H1 (cell line): ENCODE results near the gene QSOX1. TPM values are rescaled to one million over a fixed set of nuclear protein-coding genes. Genes with fewer than 3 reads are reported as not detected.

ENCODE experiments used
- CTCF ChIA-PET: fragments of 300-600 bp; sonication (Branson Sonifier 250); formaldehyde crosslinking; loops from one replicate; lab custom pipeline; 2021; ENCODE audit not compliant: partially characterized antibody; lab: Charles Lee
- POLR2A ChIA-PET: fragments of 300-600 bp; sonication (Branson Sonifier 250); formaldehyde crosslinking; loops from one replicate; lab custom pipeline; 2021; ENCODE audit warnings: inconsistent platforms; ENCODE audit not compliant: partially characterized antibody; lab: Charles Lee
- DNase-seq, 2 experiments: peaks; one replicate each; pipeline versions ENCODE4 v3.0.0 to v3.0.0-alpha.2; 2010 to 2022; ENCODE audit warnings: low spot score in 2 of 2, low read depth in 1 of 2, mixed read lengths in 1 of 2
- FAIRE-seq: peaks from 2 replicates; lab custom pipeline; 2011; peaks lifted over from hg19 to GRCh38; lab: Jason Lieb, UNC
- H2AFZ ChIP-seq: 2 replicates; pipeline ENCODE4 v1.8.1; 2012; ENCODE audit warnings: low read length, inconsistent platforms
- H2AK5ac ChIP-seq: 2 replicates; pipeline ENCODE4 v1.6.1; 2013; ENCODE audit warnings: low read depth, low read length
- H2BK120ac ChIP-seq: replicated peaks from 2 replicates; pipeline ENCODE3; 2013; ENCODE audit warnings: low read depth, low read length, inconsistent platforms
- H2BK12ac ChIP-seq: 2 replicates; pipeline ENCODE4 v1.6.1; 2013; ENCODE audit warnings: low read depth, low read length
- H2BK15ac ChIP-seq: 2 replicates; pipeline ENCODE4 v1.6.1; 2013; ENCODE audit warnings: low read length
- H2BK20ac ChIP-seq: 2 replicates; pipeline ENCODE4 v1.6.1; 2013; ENCODE audit warnings: low read length
- H2BK5ac ChIP-seq: 2 replicates; pipeline ENCODE4 v1.6.1; 2013; ENCODE audit warnings: low read depth, low read length
- H3K14ac ChIP-seq: 2 replicates; pipeline ENCODE4 v1.6.1; 2013; ENCODE audit warnings: inconsistent platforms; ENCODE audit not compliant: insufficient read length
- H3K18ac ChIP-seq: 2 replicates; pipeline ENCODE4 v1.6.1; 2013; ENCODE audit warnings: low read length; ENCODE audit errors: extremely low read depth
- H3K23ac ChIP-seq: 2 replicates; pipeline ENCODE4 v1.6.1; 2013; ENCODE audit warnings: inconsistent platforms; ENCODE audit not compliant: insufficient read length
- H3K23me2 ChIP-seq: 2 replicates; pipeline ENCODE4 v1.6.1; 2013; ENCODE audit warnings: low read depth, low read length
- H3K27ac ChIP-seq: 2 replicates; pipeline ENCODE4 v1.6.1; 2011; ENCODE audit warnings: low read depth, low read length, inconsistent platforms
- H3K27me3 ChIP-seq, 4 experiments: replicated peaks in 1 of 4; 1 replicate in 1 of 4; 2 replicates in 3 of 4; pipeline versions ENCODE4 v1.6.1 to v1.8.1; 2011 to 2013; ENCODE audit warnings: low read length in 3 of 4, mild to moderate bottlenecking in 3 of 4, inconsistent platforms in 2 of 4, mixed read lengths in 2 of 4, moderate library complexity in 1 of 4; ENCODE audit not compliant: control insufficient read depth in 3 of 4, insufficient read depth in 3 of 4; ENCODE audit errors: extremely low read depth in 1 of 4
- H3K36me3 ChIP-seq, 4 experiments: 2 replicates each; pipeline versions ENCODE4 v1.6.1 to v1.8.1; 2011 to 2013; ENCODE audit warnings: mild to moderate bottlenecking in 4 of 4, low read length in 3 of 4, moderate library complexity in 2 of 4, control low read depth in 1 of 4, inconsistent platforms in 1 of 4; ENCODE audit not compliant: insufficient read depth in 4 of 4, control insufficient read depth in 2 of 4
- H3K4ac ChIP-seq: replicated peaks from 2 replicates; pipeline ENCODE3; 2013; ENCODE audit warnings: low read length, low read depth, mixed read lengths, inconsistent platforms; ENCODE audit not compliant: insufficient read length
- H3K4me1 ChIP-seq, 4 experiments: replicated peaks in 1 of 4; 1 replicate in 1 of 4; 2 replicates in 3 of 4; pipeline versions ENCODE4 v1.6.1 to v1.8.1; 2011 to 2013; ENCODE audit warnings: low read length in 3 of 4, inconsistent platforms in 2 of 4, mixed read lengths in 1 of 4; ENCODE audit not compliant: insufficient read depth in 4 of 4, control insufficient read depth in 3 of 4
- H3K4me2 ChIP-seq, 2 experiments: 2 replicates each; pipeline versions ENCODE4 v1.6.1 to v1.8.1; 2011 to 2013; ENCODE audit warnings: low read depth in 2 of 2, low read length in 2 of 2, control low read depth in 1 of 2, inconsistent platforms in 1 of 2, mild to moderate bottlenecking in 1 of 2; ENCODE audit not compliant: insufficient read depth in 1 of 2
- H3K4me3 ChIP-seq, 4 experiments: fragments of 200-600, 300-600 bp in 1 of 4; sonication (generic), shearing (Covaris generic), sonication (Bioruptor Twin) in 1 of 4; 2 replicates each; pipeline versions ENCODE4 v1.5.1 to v1.8.1; 2011 to 2016; ENCODE audit warnings: low read length in 4 of 4, low read depth in 3 of 4, control low read depth in 2 of 4, inconsistent platforms in 2 of 4, mild to moderate bottlenecking in 2 of 4, mixed read lengths in 1 of 4, moderate library complexity in 1 of 4; ENCODE audit not compliant: insufficient read depth in 2 of 4; ENCODE audit errors: extremely low read depth in 1 of 4
- H3K56ac ChIP-seq: replicated peaks from 2 replicates; pipeline ENCODE3; 2013; ENCODE audit warnings: low read depth, mild to moderate bottlenecking, mixed read lengths, low read length, inconsistent platforms; ENCODE audit not compliant: insufficient read length
- H3K79me1 ChIP-seq: 2 replicates; pipeline ENCODE4 v1.6.1; 2013; ENCODE audit warnings: low read depth, low read length, control low read depth
- H3K79me2 ChIP-seq, 2 experiments: 2 replicates each; pipeline versions ENCODE4 v1.6.1 to v1.8.1; 2012 to 2013; ENCODE audit warnings: low read length in 2 of 2, mild to moderate bottlenecking in 2 of 2, inconsistent platforms in 1 of 2; ENCODE audit not compliant: insufficient read depth in 2 of 2, control insufficient read depth in 1 of 2
- H3K9ac ChIP-seq, 4 experiments: replicated peaks in 1 of 4; 1 replicate in 1 of 4; 2 replicates in 3 of 4; pipeline versions ENCODE4 v1.6.1 to v1.8.1; 2011 to 2013; ENCODE audit warnings: low read depth in 3 of 4, low read length in 3 of 4, control low read depth in 2 of 4, mild to moderate bottlenecking in 2 of 4, moderate library complexity in 2 of 4, inconsistent platforms in 1 of 4; ENCODE audit errors: extremely low read depth in 1 of 4
- H3K9me3 ChIP-seq, 2 experiments: 2 replicates each; pipeline versions ENCODE4 v1.6.1 to v1.8.1; 2012 to 2013; ENCODE audit warnings: mild to moderate bottlenecking in 2 of 2, moderate library complexity in 2 of 2, control low read depth in 1 of 2, inconsistent platforms in 1 of 2, low read depth in 1 of 2, low read length in 1 of 2, mixed read lengths in 1 of 2; ENCODE audit not compliant: insufficient read depth in 2 of 2
- H4K20me1 ChIP-seq, 2 experiments: replicated peaks in 1 of 2; 2 replicates each; pipeline versions ENCODE3 to v1.8.1; 2011 to 2013; ENCODE audit warnings: inconsistent platforms in 2 of 2, low read length in 2 of 2, mild to moderate bottlenecking in 1 of 2; ENCODE audit not compliant: insufficient read depth in 2 of 2, control insufficient read depth in 1 of 2
- H4K5ac ChIP-seq: 2 replicates; pipeline ENCODE4 v1.6.1; 2013; ENCODE audit warnings: low read length, low read depth, mixed read lengths, inconsistent platforms; ENCODE audit not compliant: insufficient read length
- H4K8ac ChIP-seq: 2 replicates; pipeline ENCODE4 v1.8.0; 2013; ENCODE audit warnings: mild to moderate bottlenecking, moderate library complexity, low read length, inconsistent platforms; ENCODE audit not compliant: insufficient read depth; ENCODE audit errors: extremely low read depth
- H4K91ac ChIP-seq: replicated peaks from 2 replicates; pipeline ENCODE3; 2013; ENCODE audit warnings: low read length, mixed read lengths, inconsistent platforms; ENCODE audit not compliant: insufficient read length
- BRCA1 ChIP-seq: IDR thresholded peaks from 2 replicates; pipeline ENCODE4 v1.6.1; 2012; ENCODE audit warnings: low read depth, low read length, improper control_type of control experiment
- HDAC6 ChIP-seq: IDR thresholded peaks from one replicate; pipeline ENCODE4 v1.7.1; 2012; ENCODE audit warnings: low read depth, mild to moderate bottlenecking, inconsistent platforms, low read length, moderate library complexity
- KDM4A ChIP-seq: IDR thresholded peaks from one replicate; pipeline ENCODE4 v1.7.1; 2012; ENCODE audit warnings: low read depth, mild to moderate bottlenecking, moderate library complexity, low read length, inconsistent platforms; ENCODE audit not compliant: severe bottlenecking
- MAFK ChIP-seq: IDR thresholded peaks from 2 replicates; pipeline ENCODE4 v1.6.1; 2012; ENCODE audit warnings: low read depth, mild to moderate bottlenecking, improper control_type of control experiment, low read length
- SAP30 ChIP-seq: fragments of 300-600 bp; sonication (generic); IDR thresholded peaks from 2 replicates; pipeline ENCODE4 v1.7.1; 2012; ENCODE audit warnings: low read length, moderate library complexity, mild to moderate bottlenecking, inconsistent platforms; ENCODE audit not compliant: insufficient read depth, insufficient replicate concordance
- SIX5 ChIP-seq: IDR thresholded peaks from 2 replicates; pipeline ENCODE4 v1.6.1; 2011; ENCODE audit warnings: mild to moderate bottlenecking, low read depth, low read length
- TAF7 ChIP-seq: optimal IDR thresholded peaks from 2 replicates; pipeline ENCODE3; 2011; ENCODE audit warnings: low read depth, mild to moderate bottlenecking, inconsistent platforms, low read length, moderate library complexity, borderline replicate concordance
- WGBS, 2 experiments: shearing (Covaris generic) in 1 of 2; methylation state at CpG; one replicate each; pipeline versions ENCODE4 v1.1.6 to v1.1.7; 2013 to 2015; ENCODE audit warnings: low lambda C conversion rate in 2 of 2, mixed read lengths in 2 of 2, inconsistent platforms in 1 of 2, low coverage in 1 of 2, missing lambda C conversion rate in 1 of 2; ENCODE audit not compliant: insufficient replicate concordance in 2 of 2, insufficient coverage in 1 of 2, insufficient read length in 1 of 2; ENCODE audit errors: extremely low coverage in 1 of 2, missing lambda C conversion rate in 1 of 2; 5-methylcytosine and 5-hydroxymethylcytosine counted together
- polyA plus RNA-seq, 7 experiments: library from polyadenylated mRNA; depleted of rRNA in 3 of 7; stranded (reverse) in 5 of 7; unstranded in 2 of 7; fragments of >200 nt in 5 of 7; fragments of 200-250 nt in 2 of 7; gene quantifications; 1 replicate in 5 of 7; 2 replicates in 1 of 7; 4 replicates in 1 of 7; pipeline versions ENCODE4 v1.2.1 to v1.2.3, GENCODE V29; 2011 to 2013; ENCODE audit warnings: missing spikeins in 2 of 7, mixed read lengths in 2 of 7
- total RNA-seq: library from RNA; stranded (reverse); fragmentation: NEBNext Ultra II Directional; extraction: Animal tissue kit (Norgen Biotek cat#: 25700); gene quantifications from 2 replicates; pipeline ENCODE4 v1.2.1, GENCODE V29; 2021
- TF ChIP-seq, protein P1 (sequence below), 3 experiments: IDR thresholded peaks; 1 replicate in 2 of 3; 2 replicates in 1 of 3; pipeline versions ENCODE4 v1.5.1 to v1.6.1; 2011; ENCODE audit warnings: low read length in 3 of 3, mild to moderate bottlenecking in 3 of 3, inconsistent platforms in 2 of 3, low read depth in 1 of 3, moderate library complexity in 1 of 3; ENCODE audit not compliant: insufficient read depth in 1 of 3; ENCODE audit errors: control extremely low read depth in 1 of 3

QSOX1 gene
- total and polyA plus RNA-seq, 2 of the 8 experiments (the other 6 are each of a cell fraction or from before 2014, with no cell fraction given): 97.7 to 123 TPM

DNA sequence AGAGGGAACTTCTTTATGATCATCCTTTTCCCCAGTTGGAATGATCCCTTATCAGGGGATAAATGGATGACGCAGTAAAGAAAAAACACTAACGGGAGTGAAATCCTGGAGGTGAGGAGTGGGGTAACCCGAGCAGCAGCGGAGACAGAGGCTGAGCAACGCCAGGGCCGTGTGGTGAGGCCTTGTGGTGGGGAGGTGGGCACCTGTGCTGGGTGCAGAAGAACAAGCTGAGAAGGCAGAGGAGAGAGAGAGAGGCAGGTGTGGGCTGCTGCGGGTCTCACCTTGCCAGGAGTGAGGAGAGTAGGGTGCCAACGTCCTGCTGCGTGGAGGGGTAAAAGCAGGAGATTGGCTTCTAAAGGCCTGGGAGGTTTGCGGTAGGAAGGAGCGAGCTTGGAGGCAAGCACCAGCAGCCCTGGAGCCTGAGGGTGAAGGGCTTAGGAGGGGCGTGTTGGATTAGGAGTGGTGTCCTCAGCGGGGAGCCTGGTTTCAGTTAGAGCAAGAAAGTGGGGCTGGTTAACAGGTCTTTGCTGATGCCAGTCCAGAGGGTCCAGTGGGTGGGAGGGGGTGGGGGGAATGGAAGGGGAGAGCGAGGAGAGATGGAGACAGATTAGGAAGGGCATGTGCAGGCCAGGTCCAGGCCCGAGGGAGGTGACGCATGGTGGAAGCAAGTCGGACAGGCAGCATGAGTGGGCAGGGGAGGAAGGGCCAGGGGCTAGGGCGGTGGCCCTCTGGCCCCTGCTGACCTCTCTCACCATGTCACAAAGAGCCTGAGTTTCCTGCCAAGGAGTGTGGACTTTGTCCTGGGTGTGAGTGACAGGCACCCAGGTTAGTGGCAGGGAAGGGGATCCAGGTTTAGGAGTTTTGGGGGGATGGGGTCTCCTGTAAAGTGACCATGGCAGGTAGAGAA, 38.7 kb downstream of the QSOX1 start:
- Histone ChIP-seq H4K8ac (no peak overlapping the region), H3K79me2 (no peaks in the 10 kb centered on the region), H2BK12ac (no peak overlapping the region), H3K79me1 (no peaks in the 10 kb centered on the region; the same call in 1 of the 2 replicates), H4K20me1 (peaks cover 4 to 9% of the 10 kb centered on the region in 2 experiments), H3K4me3 (no peak overlapping the region), H2BK120ac (no peak overlapping the region), H3K27me3 (no peaks in the 10 kb centered on the region), H3K9ac (no peak overlapping the region), H3K4me2 (no peak overlapping the region), H3K18ac (no peak overlapping the region), H2BK20ac (no peak overlapping the region), H2AK5ac (no peak overlapping the region), H3K23ac (no peak overlapping the region), H2BK15ac (no peak overlapping the region), H3K4ac (no peak overlapping the region), H4K5ac (no peak overlapping the region), H2AFZ (no peak overlapping the region), H3K9me3 (no peaks in the 10 kb centered on the region), H3K23me2 (no peaks in the 10 kb centered on the region), H4K91ac (no peak overlapping the region), H3K36me3 (peaks cover 9 to 20% (median 14%) of the 10 kb centered on the region in 4 experiments; a peak in 6 of 8 replicates), H3K56ac (no peak overlapping the region), H3K4me1 (peaks cover 0 to 1% (median 0%) of the 10 kb centered on the region in 4 experiments; a peak in 1 of 7 replicates), H2BK5ac (no peak overlapping the region; the same call in 1 of the 2 replicates), H3K14ac (no peak overlapping the region), H3K27ac (no peak overlapping the region; the same call in 1 of the 2 replicates)
- CTCF ChIA-PET: interaction anchor here (0.5 to 2.0 kb wide), 9 partner anchors 8 to 1461 kb away, joined by 3 to 19 read pairs (median 3); no protein-coding TSS in a partner anchor
- WGBS, 2 experiments: 92% methylated on average over 18 of the region's 18 CpGs; no CpG with 5 or more reads in 1 of the 2 experiments
- no peak for FAIRE-seq
- POLR2A ChIA-PET: interaction anchor here (1.2 kb wide), 1 partner anchor 8 kb away, joined by 4 read pairs; no protein-coding TSS in a partner anchor
- DNase-seq: no peak
- TF ChIP-seq MAFK (no peak), TAF7 (no peak), SAP30 (no peak), BRCA1 (no peak), HDAC6 (no peak), KDM4A (no peak), SIX5 (no peak)
- TF ChIP-seq, protein P1, sequence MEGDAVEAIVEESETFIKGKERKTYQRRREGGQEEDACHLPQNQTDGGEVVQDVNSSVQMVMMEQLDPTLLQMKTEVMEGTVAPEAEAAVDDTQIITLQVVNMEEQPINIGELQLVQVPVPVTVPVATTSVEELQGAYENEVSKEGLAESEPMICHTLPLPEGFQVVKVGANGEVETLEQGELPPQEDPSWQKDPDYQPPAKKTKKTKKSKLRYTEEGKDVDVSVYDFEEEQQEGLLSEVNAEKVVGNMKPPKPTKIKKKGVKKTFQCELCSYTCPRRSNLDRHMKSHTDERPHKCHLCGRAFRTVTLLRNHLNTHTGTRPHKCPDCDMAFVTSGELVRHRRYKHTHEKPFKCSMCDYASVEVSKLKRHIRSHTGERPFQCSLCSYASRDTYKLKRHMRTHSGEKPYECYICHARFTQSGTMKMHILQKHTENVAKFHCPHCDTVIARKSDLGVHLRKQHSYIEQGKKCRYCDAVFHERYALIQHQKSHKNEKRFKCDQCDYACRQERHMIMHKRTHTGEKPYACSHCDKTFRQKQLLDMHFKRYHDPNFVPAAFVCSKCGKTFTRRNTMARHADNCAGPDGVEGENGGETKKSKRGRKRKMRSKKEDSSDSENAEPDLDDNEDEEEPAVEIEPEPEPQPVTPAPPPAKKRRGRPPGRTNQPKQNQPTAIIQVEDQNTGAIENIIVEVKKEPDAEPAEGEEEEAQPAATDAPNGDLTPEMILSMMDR (IDR thresholded peaks at IDR 0.05; ENCODE audit: control extremely low read depth in 1 of 3, insufficient read depth in 1 of 3, low read depth in 1 of 3, low read length in 3 of 3): no peak
